ENCODE measurements around the gene ZNF483. TPM values are rescaled to one million over a fixed set of nuclear protein-coding genes. Genes with fewer than 3 reads are reported as not detected.
"Not testable (repeated sequence)": the region's sequence is repeated elsewhere in the genome, so short reads cannot be mapped to it uniquely, and the experiment has no call there.

ZNF483 gene
- polyA plus RNA-seq (ENCODE audit: insufficient read length) = 3.9 TPM
- long read RNA-seq, donor 1, partial matches to known transcripts = 321 of 351 reads
- long read RNA-seq, donor 1, other reads (novel, unspliced or antisense) = 30 of 351 reads
- long read RNA-seq, donor 2, partial matches to known transcripts = 291 of 330 reads
- long read RNA-seq, donor 2, other reads (novel, unspliced or antisense) = 39 of 330 reads
- long read RNA-seq, donor 3, partial matches to known transcripts = 199 of 300 reads
- long read RNA-seq, donor 3, other reads (novel, unspliced or antisense) = 100 of 300 reads
- long read RNA-seq, donor 4 = 0 reads
- long read RNA-seq, donor 5, partial matches to known transcripts = 412 of 482 reads
- long read RNA-seq, donor 5, other reads (novel, unspliced or antisense) = 69 of 482 reads
- long read RNA-seq, donor 6 = 0 reads
- long read RNA-seq, donor 7 = 0 reads
- long read RNA-seq, donor 8, partial matches to known transcripts = 92 of 133 reads
- long read RNA-seq, donor 8, other reads (novel, unspliced or antisense) = 41 of 133 reads

GRCh38 chr9:111525056-111525977 is at the start of gene ZNF483:
TSS of gene ZNF483 (plus strand) at chr9:111525179. CDS start at chr9:111527396, 2,217 bp downstream.
- DNase-seq = peak; percentile 84

- no peak for DNase-seq
These were observed 49.8 kb upstream of the ZNF483 start for GRCh38 chr9:111475195-111475594.

DNA sequence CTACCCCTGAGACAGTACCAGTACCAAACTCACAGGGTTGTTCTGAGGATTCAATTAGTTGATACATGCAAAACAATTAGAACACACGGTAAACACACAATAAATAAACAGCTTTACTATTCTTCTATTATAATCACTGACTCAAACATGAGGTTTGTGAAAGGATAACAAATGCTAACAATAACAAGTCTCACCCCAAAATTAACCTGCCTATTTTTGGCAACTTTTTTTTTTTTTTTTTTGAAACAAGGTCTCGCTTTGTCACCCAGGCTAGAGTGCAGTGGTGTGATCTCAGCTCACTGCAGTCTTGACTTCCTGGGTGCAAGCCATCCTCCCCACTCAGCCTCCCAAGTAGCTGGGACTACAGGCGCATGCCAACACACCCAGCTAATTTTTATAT is 47.3 kb upstream of the ZNF483 start:
- DNase-seq = no peak

DNA sequence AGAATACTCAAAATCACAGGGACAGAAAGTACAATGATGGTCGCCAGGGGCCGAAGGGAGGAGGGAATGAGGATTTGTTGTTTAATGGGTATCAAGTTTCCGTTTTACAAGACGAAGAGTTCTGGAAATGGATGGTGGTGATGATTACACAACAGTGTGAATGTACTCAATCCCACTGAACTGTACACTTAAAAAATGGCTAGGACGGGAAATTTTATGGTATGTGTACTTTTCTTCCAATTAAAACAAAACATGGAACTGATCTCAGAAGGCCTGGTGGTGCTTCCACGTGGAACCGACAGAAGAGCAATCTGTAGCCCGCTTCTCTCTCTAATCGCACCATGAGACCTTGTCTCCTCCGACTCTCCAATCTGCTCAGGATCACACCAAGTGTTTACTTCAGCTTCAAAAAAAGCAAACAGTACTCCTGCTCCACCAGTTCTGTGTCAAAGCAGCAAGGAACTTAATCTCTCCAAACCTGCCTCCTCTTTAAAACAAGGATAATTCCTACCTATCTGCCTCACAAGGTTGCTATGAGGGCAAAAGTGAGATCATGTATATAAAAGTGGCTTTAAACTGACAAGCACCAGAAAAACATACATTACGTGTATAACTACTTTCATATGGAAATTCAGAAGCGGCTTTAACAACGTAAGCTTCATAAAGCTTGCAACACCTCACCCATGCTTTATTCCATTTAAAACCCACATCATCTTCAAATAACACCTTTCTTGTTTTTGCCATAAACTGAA is 42.9 kb upstream of the ZNF483 start:
- DNase-seq = peak; percentile 14

GRCh38 chr9:111482694-111483438 is 42.1 kb upstream of the ZNF483 start:
- peak; percentile 66 for DNase-seq

DNA sequence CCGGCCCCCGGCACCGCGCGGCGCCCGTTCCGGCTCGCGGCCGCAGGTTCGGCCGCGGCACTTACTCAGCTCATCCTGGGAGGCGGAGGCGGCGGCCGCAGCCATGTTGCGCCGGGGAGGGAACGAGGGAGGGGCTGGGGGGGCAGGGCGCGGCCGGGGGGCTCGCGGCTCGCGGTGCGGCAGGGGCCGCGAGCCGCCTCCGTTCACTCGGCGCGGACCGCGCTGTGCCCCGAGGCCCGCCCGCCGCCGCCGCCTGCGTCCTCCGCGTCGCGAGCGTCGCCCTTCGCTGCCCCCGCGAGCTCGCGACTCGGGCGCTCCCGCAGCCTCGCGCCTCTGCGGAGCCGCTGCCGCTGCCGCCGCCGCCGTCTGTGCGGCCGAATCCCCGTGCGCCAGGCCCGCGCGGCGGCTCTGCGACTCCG is 41.5 kb upstream of the ZNF483 start:
- DNase-seq = peak; percentile 25

DNA sequence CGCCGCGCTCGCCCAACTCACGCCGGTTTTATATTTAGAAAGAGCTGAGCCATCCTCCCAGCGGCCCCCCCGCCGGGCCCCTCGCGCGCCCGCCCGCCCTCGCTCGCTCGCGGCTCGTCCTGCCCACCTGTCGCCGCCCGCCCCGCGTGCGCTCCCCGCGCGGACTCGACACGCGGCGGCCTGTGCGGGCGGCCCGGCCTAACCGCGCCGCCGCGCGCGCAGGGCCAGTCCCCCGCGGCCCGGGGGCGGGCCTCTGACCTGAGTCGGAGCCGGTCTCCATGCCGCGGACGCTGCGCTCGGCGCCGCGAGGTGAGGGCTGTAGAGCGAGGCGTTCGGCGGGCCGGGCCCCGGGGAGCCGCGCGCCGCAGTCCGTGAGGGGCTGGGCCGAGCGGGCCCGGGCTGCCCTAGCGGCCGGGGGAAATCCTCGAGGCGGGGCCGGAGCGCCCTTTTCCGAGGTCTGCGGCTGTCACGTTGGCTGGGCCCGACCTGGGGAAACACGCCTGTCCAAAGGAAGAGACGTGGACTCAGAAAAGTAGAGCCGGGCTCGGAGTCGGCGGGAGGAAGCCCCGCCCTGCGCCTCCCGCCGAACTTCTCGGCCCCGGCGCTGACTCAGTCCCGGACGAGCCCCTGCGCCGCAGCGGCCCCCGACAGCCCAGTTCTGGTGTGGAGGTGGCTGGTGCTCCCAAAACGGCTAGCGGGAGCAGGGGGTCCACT is 41.0 kb upstream of the ZNF483 start, which contains the start of gene ECPAS:
TSS of gene ECPAS (minus strand) at position 526 of the 714 bp plus-strand sequence. CDS start 11,465 bp downstream, outside the sequence.
- peak; percentile 65 for DNase-seq

DNA sequence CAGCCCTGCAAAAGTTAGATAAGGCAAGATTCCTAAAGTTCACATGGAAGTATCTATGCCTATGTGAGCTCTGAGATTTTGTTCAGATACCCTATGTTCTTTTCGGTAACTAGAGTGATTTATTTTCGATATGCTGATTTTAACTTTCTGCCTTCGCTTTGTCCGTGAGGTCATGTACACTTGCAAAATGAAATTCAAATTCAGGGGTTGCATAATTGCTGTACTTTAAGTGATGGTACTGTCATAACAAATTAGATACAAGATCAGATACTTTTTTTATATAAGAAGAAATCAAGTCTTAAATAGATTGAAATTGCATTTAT is 40.4 kb upstream of the ZNF483 start:
- DNase-seq = no peak

- not testable (repeated sequence) for DNase-seq
These were observed 27.8 kb upstream of the ZNF483 start for GRCh38 chr9:111497196-111497595.

DNA sequence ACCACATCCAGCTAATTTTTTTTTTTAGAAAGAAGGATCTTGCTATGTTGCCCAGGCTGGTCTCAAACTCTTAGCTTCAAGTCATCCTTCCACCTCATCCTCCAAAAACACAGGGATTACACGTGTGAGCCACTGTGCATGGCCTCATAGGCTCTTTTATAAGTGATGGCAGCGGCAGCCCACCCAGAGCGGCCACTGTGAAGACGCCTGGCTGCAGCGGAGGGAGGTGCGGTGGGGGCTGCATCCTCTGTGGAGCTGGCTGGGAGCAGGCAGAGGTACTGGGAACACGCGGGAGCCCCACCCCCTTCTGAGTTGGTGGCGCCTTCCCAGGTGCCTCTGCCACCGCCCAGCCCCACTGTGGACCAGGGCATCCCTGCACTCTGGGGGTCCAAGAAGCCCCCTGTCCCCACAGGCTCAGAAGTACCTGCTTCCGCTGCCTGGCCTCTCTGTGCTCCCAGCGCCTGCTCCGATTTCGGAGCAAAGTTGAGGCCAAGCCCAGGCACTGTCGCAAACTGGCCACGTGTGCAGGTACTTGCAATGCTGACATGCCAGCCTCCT is 23.9 kb upstream of the ZNF483 start:
- DNase-seq = no peak

DNA sequence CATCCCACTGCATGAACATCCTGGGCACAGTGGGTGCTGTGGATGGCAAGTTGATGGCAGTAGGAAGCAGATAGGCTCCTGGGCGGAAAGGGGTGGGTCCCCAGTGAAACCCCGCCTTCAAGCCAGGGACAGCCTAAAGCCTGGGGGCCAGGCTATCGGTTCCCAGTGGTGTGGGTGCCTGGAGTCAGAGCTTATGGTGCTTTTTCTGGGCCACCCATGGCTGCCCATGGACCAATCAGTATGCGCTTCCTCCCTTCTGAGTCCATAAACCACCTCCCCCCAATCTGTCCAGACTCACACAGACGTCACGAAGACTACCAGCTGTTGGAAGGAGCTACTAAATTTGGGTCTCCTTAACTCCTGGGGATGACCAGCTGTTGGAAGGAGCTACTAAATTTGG is 23.3 kb upstream of the ZNF483 start:
- no peak for DNase-seq

DNA sequence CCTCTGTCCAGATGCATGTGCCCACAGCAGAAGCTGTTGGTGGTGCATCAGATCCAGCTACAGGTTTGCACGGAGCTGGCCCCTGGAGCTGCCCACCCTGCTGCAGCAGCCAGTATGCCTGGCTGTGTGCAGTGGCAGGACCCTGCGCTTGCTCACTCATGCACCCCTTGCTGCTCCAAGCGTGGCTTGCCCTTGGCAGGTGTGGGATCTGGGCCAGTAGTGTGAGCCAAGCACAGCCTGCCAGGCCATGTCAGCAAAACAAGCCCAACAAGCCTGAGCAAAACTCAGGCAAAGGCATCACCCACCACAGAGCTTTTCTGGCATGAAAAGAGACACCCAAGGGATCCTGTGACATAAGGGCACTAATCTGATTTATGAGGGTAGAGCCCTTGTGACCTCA is 22.5 kb upstream of the ZNF483 start:
- no peak for DNase-seq

- not testable (repeated sequence) for DNase-seq
These were observed 13.4 kb upstream of the ZNF483 start for GRCh38 chr9:111511581-111511980.

- DNase-seq = no peak
These were observed 10.0 kb upstream of the ZNF483 start for GRCh38 chr9:111514967-111515366.

GRCh38 chr9:111516061-111516465 is 8.9 kb upstream of the ZNF483 start:
- DNase-seq = no peak

- DNase-seq = no peak
These were observed 286 bp upstream of the ZNF483 start for GRCh38 chr9:111524731-111525055.

- DNase-seq = no peak
These were observed 2.4 kb downstream of the ZNF483 start for GRCh38 chr9:111527347-111527746.

GRCh38 chr9:111529787-111530186 is 4.8 kb downstream of the ZNF483 start:
- DNase-seq = no peak

GRCh38 chr9:111531716-111532115 is 6.7 kb downstream of the ZNF483 start:
- DNase-seq = no peak

DNA sequence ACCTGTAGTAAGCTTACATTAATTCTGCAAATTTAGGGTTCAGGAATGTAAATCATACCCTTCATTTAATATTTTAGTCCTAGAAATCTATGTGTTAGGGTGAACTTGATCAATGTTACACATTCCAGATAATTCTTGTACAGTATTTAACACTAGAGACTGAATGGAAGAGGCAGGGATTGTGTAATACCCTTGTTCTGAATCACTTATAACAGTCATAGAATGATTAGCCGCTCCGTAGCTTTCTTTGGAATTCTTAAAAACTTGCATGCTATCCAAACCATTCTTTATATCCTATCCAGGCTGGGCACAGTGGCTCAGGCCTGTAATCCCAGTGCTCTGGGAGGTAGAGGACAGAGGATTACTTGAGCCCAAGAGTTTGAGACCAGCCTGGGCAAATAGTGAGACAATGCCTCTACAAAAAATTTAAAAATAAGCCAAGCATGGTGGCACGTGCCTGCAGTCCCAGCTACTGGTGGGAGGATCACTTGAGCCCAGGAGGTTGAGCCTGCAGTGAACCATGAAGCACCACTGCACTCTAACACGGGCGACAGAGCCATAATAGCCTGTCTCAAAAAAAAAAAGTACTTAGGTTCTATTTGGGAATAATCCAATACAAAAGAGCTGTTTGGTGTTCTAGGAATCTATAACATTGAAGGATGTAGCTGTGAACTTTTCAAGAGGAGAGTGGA is 8.3 kb downstream of the ZNF483 start:
- DNase-seq = no peak

Data from left kidney (tissue), 8 donors.